ENCODE results near the gene MLLT10.

DNA sequence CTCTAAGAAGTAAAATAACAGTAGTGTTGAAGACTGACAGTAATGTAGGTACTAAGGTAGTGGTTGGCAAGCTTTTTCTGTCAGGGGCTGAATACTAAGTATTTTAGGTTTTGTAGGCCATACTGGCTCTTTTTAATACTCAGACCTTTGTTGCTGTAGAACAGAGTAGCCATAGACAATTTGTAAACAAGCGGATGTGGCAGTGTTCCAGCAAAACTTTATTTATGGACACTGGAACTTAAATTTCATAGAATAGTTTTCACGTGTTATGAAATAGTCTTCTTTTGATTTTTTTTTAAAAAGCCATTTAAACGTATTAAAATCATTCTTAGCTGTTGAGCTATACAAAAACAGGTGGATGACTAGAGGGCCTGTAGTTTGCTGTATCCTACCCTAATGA lies 121.2 kb downstream of the MLLT10 start:
- TF ChIP-seq, protein P1, sequence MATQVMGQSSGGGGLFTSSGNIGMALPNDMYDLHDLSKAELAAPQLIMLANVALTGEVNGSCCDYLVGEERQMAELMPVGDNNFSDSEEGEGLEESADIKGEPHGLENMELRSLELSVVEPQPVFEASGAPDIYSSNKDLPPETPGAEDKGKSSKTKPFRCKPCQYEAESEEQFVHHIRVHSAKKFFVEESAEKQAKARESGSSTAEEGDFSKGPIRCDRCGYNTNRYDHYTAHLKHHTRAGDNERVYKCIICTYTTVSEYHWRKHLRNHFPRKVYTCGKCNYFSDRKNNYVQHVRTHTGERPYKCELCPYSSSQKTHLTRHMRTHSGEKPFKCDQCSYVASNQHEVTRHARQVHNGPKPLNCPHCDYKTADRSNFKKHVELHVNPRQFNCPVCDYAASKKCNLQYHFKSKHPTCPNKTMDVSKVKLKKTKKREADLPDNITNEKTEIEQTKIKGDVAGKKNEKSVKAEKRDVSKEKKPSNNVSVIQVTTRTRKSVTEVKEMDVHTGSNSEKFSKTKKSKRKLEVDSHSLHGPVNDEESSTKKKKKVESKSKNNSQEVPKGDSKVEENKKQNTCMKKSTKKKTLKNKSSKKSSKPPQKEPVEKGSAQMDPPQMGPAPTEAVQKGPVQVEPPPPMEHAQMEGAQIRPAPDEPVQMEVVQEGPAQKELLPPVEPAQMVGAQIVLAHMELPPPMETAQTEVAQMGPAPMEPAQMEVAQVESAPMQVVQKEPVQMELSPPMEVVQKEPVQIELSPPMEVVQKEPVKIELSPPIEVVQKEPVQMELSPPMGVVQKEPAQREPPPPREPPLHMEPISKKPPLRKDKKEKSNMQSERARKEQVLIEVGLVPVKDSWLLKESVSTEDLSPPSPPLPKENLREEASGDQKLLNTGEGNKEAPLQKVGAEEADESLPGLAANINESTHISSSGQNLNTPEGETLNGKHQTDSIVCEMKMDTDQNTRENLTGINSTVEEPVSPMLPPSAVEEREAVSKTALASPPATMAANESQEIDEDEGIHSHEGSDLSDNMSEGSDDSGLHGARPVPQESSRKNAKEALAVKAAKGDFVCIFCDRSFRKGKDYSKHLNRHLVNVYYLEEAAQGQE (IDR thresholded peaks at IDR 0.05; ENCODE audit: insufficient read depth in 1 of 2, low read depth in 2 of 2, low read length in 2 of 2) = no peak
- TF ChIP-seq POLR2AphosphoS5 (IDR thresholded peaks at IDR 0.05; ENCODE audit: low read depth, low read length) = no peak
- TF ChIP-seq TAF1 (IDR thresholded peaks at IDR 0.05; ENCODE audit: borderline replicate concordance, insufficient read depth, low read length) = no peak
- TF ChIP-seq SIN3A (IDR thresholded peaks at IDR 0.05; ENCODE audit: borderline replicate concordance, insufficient read depth, low read length) = no peak
